ENCODE results near the gene TRIM33. TPM values are rescaled to one million over a fixed set of nuclear protein-coding genes. Genes with fewer than 3 reads are reported as not detected.

Gene TRIM33
- 13.9 and 15.4 TPM in 2 replicates for total RNA-seq (ENCODE audit: low replicate concordance)

DNA sequence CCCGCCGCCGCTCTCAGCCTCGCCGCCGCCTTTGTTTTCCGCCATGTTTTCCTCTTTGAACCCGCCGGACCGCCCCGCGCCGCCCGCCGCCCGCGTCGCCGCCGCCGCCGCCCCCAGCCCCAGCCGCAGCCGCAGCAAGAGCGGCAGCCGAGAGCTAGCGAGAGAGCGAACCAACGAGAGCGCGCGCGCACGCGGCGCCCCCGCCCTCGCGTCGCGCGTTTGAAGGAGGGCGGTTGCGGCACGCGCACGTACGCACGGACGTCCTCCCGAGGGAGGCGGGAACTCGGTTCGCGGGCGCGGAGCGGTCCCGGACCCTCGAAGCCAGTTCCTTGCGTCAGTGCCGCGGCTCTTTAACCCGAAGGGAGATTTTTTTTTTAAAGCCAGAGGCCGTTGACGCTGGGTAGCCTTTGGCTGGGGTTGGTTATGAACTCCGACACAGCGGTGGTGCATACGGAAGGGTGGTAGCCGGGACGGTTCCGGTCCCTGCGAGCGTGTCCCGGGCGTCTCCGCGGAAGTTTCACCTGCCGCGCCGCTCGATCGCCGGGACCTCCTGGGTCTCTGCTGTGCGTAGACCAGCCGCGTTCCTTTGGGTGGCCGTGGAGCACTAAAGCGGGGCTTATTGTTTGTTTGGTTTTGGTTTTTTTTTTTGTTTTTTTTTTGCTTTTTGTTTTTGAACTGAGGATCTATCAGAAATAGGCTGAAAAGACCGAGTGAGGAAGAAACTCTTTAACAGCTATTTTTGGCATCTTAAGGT lies at the start of gene TRIM33:
TSS of gene TRIM33 (minus strand) at position 172 of the 754 bp plus-strand sequence. CDS start at position 45, 127 bp downstream.

Other genes starting within 250 kb of the TRIM33 start
- gene BCAS2, start 70.4 kb upstream of the TRIM33 start, total RNA-seq (ENCODE audit: low replicate concordance), result 26.9 and 32.4 TPM in 2 replicates
- gene DENND2C, start 158.8 kb upstream of the TRIM33 start, total RNA-seq (ENCODE audit: low replicate concordance), result 0.98 and 1.5 TPM in 2 replicates
- gene AMPD1, start 184.3 kb upstream of the TRIM33 start, total RNA-seq (ENCODE audit: low replicate concordance), result not detected in 2 replicates
- 13.2 and 45.2 TPM in 2 replicates for gene NRAS, start 205.6 kb upstream of the TRIM33 start, total RNA-seq (ENCODE audit: low replicate concordance)
- 785 and 1,500 TPM in 2 replicates for gene CSDE1, start 246.8 kb upstream of the TRIM33 start, total RNA-seq (ENCODE audit: low replicate concordance)